HG03095 (cell line): ENCODE results near the gene SENP5.

Source experiments
- ATAC-seq: cut with Tn5 transposase; IDR thresholded peaks from one replicate; pipeline ENCODE4 v1.9.1; 2021; ENCODE audit warnings: moderate library complexity; ENCODE audit not compliant: unreplicated experiment

Gene SENP5

DNA sequence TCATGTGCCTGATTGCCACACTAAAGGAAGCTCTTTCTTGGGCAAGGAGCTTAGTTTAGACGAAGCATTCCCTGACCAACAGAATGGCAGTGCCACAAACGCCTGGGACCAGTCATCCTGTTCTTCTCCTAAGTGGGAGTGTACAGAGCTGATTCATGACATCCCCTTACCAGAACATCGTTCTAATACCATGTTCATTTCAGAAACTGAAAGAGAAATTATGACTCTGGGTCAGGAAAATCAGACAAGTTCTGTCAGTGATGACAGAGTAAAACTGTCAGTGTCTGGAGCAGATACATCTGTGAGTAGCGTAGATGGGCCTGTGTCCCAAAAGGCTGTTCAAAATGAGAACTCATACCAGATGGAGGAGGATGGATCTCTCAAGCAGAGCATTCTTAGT is 18.4 kb downstream of the SENP5 start:
- ATAC-seq: no peak

DNA sequence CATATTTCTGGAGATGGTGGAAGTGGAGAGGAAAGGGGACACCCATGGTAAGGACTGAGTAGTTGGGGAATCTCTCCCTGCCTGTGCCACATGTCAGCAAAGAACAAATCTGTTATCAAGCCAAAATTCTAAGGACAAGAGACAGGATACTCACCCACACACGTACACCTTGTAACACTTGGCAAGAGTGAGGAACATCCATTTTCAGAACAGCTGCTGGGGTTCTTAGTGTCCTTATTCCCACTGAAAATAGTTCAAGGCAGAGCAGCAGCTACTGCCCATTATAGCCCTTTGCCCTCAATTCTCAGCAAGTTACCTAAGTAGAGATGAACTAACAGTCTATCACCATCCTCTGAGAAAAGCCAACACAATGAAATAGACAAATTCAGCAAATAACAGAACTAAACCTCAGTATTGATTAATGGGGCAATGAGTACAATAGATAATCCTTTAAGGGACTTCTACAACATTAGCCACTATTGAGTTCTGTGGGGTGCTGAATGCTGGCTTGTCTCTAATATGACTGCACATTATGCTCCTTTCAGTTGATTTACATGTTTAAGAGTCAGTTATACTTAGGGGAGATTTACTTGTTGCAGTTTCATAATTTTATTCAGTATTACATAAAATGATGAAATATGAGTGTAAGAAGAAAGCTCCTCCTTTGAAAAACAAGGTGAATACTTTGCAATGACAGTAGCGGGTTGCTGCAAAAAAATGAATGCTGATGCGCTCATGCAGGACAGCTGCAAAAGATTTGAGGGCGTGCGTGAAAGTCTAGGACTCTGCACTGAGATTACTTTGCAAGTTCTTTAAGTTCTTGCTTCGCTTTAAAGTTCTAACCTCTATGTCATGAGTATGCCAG is 22.4 kb downstream of the SENP5 start:
- no peak for ATAC-seq

DNA sequence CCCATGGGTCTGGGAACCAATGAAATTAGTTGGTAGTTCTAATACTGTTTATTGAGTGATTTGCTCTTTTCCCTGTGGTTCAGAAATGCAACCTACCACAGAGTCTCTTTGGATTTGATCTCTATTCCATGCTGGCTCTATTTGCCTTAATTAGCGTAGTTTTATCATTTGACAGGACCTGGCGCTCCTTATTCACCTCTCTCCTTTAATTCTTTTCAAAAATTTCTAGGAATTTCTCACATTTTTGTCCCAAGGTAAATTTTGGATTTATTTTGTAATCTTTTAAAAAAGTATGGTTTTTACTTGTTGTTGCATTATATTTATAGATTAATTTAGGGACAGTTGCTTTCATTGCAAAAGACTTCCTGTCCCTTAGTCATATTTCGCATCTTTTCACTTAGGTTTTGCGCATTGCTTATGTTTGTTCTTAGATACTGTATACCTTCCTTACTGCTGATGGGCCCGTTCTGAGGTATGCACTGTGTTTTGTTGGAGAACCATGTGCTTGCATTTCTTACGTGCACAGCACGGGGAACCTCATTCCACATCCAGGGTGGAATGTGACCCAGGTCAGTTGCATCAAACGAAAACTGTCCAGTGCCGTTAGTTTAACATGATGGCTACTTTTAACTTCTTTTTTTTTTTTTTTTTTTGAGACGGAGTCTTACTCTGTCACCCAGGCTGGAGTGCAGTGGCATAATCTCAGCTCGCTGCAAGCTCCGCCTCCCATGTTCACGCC is 27.0 kb downstream of the SENP5 start:
- ATAC-seq: no peak

DNA sequence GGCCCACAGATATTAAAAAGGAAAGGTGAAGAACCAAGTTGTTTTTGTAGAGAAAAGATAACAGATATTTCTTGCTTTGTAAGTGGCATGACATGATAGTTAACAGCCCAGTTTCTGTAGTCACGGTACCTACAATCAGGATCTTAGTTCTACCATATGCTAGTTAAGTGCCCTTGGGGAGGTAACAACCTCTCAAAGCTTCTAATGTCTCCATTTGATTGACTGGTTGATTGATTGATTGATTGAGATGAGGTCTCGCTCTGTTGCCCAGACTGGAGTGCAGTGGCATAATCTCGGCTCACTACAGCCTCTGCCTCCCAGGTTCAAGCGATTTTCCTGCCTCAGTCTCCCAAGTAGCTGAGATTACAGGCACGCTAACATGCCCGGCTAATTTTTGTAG is 28.5 kb downstream of the SENP5 start:
- no peak for ATAC-seq

DNA sequence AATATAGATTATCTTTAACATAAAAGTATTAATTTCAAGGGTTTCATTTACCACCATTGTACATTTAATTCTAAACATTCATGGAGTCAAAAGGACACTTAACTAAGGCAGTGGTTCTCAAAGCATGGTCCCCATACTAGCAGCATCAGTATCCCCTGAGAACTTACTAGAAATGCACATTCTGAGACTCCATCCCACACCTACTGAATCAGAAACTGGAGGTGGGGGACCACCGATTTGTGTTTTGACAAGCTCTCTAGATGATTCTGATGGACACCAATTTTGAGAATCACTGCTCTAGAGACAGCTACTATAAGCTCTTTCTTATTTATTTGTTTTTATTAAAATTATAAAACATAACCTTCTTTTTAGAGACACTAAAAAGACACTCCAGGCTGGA is 34.0 kb downstream of the SENP5 start:
- ATAC-seq: no peak

DNA sequence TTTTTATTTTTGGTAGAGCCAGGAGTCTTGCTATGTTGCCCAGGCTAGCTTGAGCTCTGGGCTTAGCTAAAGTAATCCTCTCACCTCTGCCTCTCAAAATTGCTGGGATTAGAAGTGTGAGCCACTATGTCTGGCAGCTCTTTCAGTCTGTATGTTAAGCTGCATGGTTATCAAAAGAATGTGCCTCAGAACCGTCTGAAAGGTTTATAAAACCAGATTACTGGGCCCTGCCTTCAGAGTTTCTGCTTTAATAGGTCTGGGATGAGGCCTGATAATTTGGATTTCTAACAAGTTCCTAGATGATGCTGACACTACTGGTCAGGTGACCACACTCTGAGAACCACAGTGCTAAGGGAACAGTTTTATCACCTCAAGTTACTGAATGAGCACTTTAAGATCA is 34.6 kb downstream of the SENP5 start:
- no peak for ATAC-seq

DNA sequence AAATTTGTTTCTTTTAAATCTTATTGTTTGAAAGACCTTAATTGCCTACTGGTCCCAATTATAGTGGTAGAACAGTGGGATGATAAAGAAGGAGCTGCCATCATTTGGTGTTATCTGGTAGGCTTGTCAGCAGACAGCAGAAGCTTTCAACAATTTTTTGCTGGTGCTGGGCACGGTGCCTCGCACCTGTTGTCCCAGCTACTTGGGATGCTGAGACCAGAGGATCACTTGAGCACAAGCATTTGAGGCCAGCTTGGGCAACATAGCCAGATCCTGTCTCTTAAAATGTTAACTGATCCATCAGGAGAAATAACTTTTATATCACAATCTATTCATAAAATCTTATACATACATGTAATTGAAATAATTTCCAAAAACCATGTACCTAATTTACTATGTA is 36.0 kb downstream of the SENP5 start:
- no peak for ATAC-seq

DNA sequence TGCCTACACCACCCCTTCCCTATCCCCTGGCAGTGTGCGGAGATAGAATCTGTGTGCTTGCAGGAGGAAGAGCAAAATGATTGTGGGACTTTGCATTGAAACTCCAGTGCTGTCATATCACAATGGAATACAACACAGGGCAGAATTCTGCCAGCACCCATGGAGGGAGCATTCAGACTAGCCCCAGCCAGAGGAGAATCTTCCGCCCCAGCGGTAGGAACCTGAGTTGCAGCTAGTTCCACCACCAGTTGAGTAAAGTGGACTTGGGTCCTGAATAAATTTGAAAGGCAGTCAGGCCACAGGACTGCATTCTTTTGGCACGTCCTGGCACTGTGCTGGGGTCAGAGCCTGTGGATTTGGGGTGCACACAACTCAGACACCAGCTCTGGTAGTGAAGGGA is 47.1 kb downstream of the SENP5 start:
- no peak for ATAC-seq

DNA sequence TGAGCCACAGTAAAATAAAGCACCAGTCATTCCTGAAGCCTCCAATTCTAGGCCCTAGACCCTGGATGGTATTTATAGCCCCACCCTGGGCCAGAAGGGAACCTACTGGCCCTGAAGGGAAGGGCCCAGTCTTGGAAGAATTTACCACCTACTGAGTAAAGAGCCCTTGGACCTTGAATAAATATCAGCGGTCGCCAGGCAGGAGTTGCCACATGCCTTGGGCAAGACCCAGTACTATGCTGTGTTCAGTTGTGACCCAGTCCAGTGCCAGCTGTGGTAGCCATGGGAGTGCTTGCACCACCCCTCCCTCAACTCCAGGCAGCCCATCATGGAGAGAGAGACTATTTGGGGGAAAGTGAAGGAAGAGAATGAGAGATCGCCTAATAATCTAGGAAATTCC is 47.7 kb downstream of the SENP5 start:
- ATAC-seq: no peak

DNA sequence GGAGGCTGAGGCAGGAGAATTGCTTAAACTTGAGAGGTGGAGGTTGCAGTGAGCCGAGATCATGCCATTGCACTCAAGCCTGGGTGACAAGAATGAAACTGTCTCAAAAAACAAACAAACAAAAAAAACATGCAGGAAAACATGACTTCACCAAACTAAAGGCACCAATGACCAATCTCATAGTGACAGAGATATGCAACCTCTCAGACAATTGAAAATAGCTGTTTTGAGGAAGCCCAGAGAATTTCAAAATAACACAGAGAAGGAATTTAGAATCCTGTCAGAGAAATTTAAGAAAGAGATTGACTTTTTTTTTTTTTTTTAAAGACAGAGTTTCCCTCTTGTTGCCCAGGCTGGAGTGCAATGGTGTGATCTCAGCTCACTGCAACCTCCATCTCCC is 48.5 kb downstream of the SENP5 start:
- ATAC-seq: no peak

DNA sequence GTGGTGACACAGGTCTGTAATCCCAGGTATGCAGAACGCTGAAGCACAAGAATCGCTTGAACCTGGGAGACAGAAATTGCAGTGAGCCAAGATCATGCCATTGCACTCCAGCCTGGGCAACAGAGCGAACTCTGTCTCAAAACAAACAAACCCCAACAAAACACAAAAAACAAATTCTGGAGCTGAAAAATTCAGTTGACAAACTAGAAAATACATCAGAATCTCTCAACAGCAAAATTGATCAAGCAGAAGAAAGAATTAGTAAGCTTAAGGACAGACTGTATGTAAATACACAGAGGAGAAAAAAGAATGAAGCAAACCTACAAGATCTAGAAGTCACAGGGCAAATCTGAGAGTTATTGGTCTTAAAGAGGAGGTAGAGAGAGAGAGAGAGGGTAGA is 49.3 kb downstream of the SENP5 start:
- ATAC-seq: no peak

DNA sequence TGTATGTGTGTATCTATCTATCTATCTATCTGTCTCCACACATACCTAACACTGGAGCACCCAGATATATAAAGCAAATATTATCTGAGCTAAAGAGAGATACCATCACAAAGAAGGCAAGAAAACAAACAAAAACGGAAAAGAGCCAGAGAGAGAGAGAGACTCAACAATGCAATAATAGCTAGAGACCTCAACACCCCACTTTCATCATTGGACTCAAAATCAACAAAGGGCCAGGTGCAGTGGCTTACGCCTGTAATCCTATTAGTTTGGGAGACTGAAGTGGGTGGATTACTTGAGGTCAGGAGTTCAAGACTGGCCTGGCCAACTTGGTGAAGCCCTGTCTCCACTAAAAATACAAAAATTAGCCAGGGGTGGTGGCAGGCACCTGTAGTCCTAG is 51.2 kb downstream of the SENP5 start:
- no peak for ATAC-seq

DNA sequence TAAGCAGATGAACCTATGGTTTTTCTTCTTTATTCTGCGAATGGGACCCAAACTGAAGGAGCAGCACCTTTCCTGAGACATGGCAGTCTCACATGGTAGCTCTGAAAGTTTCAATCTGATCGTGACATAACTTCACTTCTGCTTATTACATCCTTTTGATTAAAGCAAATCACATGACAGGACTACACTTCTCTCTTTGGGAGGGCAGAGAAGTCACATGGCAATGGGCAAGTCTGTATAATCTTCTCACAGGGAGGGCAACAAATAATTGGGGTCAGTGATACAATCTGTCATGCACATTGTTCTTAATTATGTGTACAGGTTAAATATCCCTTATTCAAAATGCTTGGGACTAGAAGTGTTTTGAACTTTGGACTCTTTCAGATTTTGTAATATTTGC is 53.0 kb downstream of the SENP5 start:
- no peak for ATAC-seq

DNA sequence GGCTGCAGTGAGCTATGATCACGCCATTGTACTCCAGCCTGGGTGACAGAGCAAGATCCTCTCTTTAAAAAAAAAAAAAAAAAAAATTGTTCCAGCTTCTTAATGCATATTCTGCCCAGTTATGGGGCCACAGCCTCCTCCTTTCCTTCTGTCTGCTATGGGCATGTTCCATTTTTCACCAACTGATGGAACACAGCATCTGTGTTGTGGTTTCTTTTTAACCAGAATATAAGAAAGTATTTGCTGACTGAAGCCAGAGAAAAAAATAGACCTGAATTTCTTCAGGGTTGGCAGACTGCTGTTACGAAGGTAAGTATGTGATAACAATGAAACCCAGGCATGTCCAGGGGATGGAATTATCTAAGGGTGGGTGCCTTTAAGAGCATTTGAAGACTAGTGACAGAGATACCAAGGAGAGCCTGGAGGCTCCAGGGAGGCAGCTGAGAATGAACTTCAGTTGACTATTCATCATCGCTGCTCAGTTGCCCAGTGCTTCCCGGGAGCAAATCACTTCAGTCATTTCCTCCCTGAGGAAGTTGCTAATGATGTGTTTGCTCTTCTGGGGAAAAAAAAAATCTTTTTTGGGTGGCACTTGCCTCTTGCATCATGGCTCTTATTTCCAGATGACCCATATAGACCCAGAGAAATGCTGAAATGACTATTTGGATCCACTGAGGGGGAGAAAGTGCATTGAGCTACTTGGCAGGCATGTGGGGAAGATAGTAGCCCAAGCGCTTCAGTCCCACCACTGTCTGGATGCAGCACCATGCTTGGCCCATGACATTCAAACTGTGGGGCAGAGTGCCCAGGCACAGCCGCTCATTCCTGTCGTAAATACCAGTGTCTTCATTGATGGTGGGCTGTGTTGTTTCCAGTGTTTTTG is 60.1 kb downstream of the SENP5 start:
- no peak for ATAC-seq

DNA sequence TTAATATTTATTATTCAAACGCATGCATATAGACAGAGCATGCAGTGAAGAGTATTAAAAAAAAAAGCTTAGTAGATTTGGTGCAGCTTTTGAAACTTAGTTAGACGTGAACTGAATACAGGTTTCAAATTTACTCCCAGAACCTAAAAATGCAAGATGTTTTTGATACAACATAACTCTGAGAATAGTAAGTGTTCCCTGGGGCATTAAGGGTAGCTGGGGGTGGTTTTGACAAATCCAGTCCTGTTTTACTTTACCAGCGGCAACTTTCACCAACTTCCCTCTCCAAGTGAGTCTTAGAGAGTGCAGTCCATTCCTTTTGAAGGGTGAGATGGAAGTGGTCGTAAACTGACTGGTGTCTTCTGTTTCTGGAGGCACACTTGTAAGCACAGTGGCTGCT is 63.4 kb downstream of the SENP5 start:
- ATAC-seq: no peak

DNA sequence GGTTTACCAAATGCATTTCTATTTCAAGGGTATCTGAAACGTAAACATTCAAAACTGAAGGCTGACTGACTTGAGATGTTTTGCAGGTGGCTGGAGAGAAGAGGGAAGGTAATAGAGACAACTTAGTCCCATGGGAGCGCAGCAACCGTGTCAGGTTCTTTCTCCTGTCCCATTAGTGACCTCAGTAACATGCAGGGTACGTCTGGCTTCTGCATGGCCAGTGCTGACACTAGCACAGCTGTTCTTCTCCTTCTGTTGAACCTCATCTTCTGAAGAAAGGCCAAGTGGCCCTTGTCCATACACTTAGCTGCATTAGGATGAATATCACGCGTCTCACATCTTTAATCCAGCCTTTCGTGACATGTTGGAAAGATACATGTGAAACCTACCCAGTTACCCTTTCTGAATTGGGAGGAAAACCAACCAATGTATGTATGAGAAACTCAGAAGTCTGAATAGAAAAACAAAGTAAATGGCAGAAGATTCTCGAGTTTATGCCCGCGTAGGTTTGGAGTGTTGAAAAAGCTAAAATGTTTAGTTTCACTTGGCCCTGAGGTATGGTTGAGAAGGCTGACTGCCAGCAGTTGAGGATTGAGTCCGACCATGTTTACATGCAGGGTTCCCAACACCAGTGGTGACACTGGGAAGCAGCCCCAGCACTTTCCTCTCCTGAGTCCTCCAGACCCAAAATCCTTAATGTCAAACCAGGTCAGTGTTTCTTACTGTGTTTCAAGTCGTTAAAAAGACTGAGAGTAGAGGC is 64.3 kb downstream of the SENP5 start:
- ATAC-seq: peak; percentile 64

DNA sequence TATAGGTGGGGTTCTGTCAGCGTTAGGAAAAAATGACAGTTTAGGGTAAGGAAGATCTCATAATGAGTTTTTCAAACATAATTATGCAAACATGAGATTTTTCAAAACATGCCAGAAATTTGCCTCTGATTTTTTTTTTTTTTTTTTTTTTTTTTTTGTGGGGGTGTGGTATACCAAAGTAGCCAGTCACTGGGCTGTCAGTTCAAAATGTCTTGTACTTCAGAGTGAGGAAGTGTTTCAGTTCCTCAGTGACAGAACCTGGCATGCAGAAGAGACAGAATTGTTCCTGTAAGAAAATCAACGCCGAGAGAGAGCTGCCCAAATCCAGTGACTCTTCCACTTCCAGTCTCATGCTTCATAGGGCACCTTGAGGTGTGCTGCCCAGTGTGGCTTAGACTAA is 64.9 kb downstream of the SENP5 start:
- ATAC-seq: peak; percentile 44

DNA sequence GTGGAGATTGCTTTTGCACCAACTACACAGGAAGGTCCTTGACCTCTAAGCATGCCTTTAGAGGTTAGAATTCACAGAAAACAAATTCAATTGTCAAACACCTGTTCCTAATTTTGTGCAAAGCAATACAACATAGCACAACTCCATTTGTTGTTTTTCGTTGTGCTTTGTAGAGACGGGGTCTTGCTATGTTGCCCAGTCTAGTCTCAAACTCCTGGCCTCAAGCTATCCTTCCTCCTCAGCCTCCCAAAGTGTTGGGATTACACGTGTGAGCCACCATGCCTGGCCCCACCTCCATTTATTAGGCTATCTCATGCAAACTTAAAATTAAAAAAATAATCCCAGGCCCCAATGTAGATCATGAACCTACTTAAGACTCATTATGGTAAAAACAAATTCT is 68.6 kb downstream of the SENP5 start:
- ATAC-seq: no peak

DNA sequence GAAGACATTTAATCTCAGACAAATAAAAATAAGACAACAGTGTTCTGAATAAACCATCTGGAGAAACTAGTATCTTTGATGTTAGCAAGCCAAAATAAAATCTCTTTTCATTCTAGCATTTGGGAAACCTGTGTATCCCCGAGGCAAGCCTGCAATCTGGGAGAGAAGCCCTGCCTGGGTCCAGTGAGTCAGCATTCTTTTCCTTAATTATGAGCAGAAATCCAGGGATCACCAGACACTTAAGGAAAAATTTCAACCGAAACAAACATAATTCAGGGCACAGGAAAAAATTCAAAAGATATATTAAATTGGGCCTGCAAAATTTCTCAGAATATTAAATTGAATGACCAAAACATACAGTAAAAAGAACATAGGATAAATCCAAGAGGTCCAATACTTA is 70.4 kb downstream of the SENP5 start:
- no peak for ATAC-seq

DNA sequence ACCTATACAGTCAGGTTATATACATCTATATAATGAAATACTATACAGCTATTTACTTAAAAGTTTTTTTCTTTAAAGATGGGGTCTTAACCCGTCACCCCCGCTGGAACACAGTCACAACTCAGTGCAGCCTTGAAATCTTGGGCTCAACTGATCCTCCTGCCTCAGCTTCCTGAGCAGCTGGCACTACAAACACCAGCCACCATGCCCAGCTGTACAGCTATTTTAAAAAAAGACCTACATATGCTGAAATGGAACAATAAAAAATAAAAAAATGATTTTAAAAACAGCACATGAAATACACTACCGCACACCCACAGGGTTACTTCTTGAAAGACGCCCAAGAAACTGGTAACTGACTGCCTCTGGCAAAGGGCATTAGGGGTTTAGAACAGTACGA is 70.9 kb downstream of the SENP5 start:
- no peak for ATAC-seq

DNA sequence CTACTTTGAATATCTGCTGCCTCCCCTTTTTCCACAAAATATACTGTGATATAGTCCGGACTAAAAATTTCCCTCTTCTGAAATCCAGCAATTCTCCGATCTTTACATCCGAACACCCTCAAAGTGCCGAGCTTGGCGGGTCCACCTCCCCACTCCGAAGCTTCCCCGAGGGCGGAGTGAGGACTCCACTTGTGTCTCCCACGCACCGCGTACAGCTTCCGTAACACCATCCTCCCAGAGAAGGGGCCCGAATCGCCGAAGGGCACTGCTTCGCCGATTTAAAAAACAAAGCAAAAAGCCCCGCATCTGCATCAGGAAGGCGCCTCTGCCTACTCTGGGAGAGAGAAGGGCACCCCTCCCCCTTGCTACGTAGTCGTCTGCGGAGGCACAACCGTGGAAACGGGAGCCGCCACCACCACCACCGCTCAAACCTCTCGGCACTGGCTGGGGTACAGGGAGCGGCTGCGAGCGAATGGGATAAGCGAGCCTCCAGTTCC is 74.1 kb downstream of the SENP5 start:
- ATAC-seq: peak; percentile 17
